ENCODE results near the gene WNT1.

WNT1 gene
- total RNA-seq = 0 to 1.1 reads per million in 2 experiments

DNA sequence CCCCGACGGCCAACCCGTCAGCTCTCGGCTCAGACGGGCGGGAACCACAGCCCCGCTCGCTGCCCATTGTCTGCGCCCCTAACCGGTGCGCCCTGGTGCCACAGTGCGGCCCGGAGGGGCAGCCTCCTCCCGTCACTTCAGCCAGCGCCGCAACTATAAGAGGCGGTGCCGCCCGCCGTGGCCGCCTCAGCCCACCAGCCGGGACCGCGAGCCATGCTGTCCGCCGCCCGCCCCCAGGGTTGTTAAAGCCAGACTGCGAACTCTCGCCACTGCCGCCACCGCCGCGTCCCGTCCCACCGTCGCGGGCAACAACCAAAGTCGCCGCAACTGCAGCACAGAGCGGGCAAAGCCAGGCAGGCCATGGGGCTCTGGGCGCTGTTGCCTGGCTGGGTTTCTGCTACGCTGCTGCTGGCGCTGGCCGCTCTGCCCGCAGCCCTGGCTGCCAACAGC is at the start of gene WNT1:
WNT1 (plus strand) TSS at position 32 of the 450 bp plus-strand sequence; CDS start at position 361, 329 bp downstream.
- DNase-seq (ENCODE audit: low read depth) = no peak

DNA sequence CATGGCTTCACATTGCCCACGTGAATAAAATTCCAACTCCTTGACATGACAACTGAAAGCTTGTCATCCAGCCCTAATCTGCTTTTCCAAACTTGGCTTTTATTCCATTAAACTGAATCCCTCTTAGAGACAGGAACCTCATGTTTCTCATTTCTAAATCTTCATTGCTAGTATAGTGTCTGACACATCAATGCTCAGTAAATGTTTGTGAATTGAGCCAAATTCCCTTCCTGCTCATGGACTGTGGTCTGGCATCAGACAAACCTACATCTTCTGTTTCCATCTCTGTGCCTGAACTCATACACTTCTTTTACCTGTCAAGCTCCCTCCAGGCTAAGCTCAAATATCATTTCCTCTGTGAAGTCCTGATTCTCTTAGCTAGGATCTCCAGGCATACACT is 48.6 kb upstream of the WNT1 start:
- no peak for DNase-seq (ENCODE audit: low read depth)

DNA sequence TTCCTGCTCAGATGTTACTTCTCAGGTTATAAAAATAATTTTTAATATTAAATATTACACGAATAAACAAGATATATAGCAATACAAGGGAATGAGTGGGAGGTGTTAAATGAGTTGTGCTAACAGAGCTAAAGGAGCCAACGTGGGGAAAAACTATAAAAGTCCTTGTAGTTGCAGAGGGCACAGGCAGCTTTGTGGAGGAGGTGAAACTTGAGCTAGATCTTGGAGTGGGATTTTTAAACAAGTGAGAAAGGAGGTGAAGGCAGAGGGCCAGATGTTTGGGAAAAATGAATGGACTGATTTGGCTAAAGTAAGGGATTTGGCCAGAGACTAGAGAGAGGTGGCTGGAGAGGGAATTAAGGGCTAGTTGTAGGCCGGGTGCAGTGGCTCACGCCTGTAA is 47.6 kb upstream of the WNT1 start:
- no peak for DNase-seq (ENCODE audit: low read depth)

DNA sequence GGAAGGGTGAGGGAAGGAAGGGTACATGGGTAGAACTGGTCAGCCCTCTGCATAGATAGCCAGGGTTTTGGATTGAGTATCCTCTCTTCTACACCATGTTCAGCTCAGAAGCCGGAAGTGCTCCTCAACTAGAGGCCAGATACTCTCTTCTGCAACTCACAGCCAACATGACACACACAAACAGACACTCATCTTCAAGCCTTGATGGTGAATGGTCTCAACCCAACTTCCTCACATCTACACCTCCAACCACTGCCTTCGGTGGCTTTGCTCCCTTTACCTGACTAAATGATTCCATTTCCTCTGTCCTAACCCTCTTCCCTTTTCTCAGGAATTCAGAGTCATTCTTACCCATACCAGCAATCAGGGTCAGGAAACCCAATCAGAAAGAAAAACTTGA is 45.2 kb upstream of the WNT1 start:
- no peak for DNase-seq (ENCODE audit: low read depth)

DNA sequence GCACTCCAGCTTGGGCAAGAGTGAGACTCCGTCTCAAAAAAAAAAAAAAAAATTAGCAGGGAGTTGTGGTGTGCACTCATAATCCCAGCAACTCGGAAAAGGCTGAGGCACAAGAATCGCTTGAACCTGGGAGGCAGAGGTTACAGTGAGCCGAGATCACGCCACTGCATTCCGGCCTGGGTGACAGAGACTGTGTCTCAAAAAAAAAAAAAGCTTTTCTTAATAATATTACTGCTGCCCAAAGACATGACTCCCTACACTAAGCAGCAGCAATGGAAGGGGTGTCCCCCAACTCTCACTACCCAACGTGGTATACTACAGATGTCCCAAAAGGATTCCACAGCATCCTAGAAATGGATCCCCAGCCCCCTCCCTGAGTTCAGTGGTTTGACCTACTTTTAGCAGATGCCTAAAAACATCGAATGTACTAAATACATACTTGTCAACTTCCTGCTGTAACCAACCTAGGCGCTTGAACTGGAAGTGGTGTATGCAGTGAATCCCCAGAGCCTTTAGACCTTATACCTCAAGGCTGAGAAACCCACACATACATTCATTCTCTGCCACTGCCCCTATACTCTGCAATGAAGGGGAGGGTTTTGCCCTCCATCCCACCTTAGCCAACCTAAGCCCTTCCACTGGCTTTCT is 44.3 kb upstream of the WNT1 start:
- DNase-seq (ENCODE audit: low read depth) = no peak

DNA sequence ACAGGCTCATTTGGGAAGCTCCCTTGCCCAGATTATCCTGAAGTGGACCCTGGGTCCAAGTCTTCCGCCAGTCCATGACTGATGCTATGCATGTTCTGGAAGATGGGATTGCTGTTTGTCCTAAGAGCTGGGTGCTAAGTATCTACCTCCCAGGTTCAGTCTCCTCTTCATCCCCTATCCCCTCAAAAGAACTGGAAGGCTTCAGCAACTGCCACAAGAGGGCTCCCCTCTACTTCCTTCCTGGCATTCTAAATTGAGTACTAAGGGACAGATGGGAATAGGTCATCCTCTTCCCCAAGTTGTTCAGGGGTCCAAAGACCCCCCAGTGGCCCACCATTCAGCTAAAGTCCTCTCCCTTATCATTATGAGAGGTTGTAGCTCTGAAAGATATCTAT is 43.8 kb upstream of the WNT1 start:
- no peak for DNase-seq (ENCODE audit: low read depth)

DNA sequence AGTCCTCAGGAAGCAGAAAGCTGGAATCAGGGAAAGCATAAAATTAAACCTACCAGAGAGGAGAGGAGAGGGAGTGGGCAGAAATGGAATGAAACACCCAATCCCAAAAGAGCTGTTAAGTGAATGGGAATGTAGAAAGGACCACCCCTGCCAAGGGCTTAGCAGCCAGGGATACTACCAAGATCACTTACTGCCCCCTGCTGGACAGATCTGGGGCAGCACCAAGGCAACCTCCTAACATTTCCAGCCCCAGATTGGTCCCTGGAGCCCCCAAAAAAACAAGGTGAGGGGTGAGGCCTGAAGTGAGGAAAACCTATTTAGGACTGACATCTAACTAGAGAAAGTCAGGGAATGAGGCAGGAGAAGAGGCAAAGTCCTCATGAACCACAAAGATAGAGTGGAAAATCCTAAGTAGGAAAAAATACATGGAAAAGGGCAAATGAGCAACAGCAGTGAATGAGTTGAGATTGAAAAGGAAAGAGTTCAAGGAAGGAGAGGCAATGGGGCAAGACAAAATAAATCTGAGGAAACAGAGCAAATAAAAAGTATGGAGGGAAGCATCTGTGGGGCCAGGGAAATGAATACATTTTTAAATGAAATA is 41.6 kb upstream of the WNT1 start:
- peak; percentile 78 for DNase-seq (ENCODE audit: low read depth)

DNA sequence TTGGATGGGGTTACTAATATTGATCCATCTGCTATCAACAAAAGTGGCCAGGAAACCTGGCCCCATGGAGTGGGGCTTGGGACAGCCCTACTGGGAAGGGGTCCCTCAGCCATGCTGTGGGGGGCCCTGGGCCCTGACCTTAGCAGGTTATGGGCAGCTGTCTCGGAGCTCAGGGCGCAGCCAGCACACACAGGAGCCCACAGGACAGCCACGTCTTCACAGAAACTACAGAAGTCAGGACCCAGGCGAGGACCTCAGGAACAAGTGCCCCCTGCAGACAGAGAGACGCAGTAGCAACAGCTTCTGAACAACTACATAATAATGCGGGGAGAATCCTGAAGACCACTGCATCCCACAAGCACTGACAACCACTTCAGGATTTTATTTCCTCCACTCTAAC is 41.0 kb upstream of the WNT1 start:
- DNase-seq (ENCODE audit: low read depth) = no peak

DNA sequence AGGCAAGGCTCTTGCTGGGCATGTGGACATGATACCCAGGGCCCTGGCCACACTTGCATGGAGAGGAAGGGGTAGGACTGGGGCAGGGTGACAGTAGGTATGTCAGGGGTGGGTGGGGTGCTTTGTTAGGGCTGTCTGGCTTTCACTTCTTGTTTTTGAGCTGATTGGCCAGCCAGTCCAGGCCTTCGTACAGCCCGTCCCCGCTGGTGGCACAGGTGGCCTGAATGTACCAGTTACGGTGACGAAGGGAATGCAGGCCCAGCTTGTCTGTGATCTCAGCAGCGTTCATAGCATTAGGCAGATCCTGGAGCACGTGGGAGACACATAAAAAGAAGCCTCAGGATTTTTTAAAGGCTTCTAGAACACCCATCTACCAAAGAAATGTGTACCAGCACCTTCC is 39.3 kb upstream of the WNT1 start:
- no peak for DNase-seq (ENCODE audit: low read depth)

DNA sequence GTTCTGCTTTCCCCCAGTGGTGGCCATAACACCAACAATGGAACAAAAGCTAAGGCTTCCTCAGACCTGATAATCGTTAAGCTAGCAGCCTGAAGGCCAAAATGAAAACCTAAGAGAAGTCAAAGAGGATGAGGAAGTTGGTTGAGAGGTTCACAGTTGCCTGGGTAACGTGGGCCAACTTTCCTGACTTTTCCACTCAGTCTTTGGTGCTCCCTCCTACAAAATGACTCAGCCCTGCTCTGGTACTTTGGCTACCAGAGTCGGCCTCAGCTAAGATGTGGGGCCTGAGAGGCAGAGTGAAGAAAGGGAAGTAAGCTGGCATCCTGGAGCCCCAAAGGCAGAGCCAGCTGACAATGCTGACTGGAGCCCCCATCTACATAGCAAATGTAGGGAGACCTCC is 37.9 kb upstream of the WNT1 start:
- no peak for DNase-seq (ENCODE audit: low read depth)

DNA sequence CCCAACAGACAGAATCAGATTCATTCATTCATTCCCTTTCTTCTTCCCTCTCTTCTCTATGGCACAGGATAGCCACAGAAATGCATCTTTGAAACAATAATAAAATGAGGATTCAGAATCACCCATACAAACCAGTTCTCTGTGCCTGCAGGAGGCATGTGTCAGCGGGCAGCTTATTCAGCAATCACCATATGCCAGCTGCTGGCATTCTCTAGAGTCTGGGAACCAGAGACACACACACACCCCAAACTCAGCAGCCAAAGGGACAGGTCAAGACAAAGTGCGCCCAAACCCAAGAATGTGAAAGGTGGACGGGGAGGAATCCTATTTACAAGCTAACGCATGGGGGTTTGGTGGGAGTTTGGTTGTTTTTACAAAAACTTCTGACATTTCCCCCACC is 34.9 kb upstream of the WNT1 start:
- DNase-seq (ENCODE audit: low read depth) = no peak

DNA sequence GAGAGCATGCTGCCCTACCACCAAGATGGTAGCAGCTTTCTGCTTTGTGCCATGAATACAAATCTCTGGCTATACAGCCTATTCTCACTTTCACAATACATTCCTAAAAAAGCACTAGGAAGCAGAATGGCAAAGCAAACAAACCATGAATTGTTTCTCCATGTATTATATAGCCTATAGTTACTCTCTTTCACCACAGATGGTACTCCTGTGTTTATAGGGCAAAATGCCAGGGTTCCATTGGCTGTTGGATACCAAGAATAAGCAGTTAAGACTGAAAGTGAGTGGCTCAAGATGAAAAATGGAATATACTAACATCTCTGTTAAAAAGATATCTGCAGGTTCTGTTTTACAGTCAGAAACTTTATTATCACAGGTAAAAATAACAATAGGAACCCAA is 31.9 kb upstream of the WNT1 start:
- DNase-seq (ENCODE audit: low read depth) = no peak

DNA sequence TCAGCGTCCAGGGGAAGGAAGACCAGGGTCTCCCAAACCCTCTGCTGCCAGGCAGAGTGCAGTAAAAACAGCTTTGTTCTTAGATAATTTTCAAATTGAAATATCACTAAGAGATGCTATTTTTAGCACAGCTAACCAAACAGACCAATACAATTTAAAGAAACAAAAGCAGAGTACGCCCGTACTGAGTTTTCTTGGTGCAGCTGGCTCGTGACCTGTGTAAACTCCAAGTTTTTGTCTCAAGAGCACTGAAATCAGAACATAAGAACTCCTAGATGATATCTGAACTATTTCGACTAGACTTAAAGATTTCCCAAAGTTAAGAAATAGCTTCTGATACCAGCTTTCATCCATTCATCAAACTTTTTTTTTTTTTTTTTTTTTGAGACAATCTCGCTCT is 31.2 kb upstream of the WNT1 start:
- DNase-seq (ENCODE audit: low read depth) = no peak

DNA sequence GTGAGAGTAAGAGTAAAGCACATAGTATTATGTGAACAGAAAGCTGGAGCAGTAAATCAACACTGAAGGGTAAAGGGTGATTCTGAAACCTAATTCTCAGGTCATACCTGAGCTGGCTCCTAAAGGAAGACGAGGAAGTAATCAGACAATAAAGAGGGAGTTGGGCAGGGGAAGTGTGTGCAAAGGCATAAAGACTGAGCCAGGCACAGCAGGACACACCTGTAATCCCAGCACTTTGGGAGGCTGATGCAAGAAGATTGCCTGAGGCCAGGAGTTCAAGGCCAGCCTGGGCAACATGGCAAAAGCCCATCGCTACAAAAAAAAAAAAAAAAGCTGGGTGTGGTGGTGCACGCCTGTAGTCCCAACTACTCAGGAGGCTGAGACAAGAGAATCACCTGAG is 30.4 kb upstream of the WNT1 start:
- no peak for DNase-seq (ENCODE audit: low read depth)

DNA sequence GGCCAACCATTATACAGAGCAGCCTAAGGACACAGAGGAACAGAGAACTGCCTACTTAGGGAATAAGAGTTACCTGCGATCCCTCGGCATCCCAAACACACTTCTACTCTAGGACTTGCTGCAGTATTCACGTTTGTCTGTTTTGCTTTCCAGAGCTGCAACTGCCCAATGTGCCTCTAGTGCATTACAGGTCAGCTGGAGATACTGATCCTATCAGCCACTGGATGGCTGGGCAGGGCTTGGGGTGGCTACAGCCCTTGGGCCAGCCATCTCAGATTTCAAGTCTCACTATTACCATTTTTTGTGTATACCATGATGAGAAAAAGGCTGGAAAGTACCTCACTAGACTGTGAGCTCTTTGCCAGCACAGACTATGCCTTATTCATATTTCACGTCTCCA is 25.4 kb upstream of the WNT1 start:
- DNase-seq (ENCODE audit: low read depth) = no peak

DNA sequence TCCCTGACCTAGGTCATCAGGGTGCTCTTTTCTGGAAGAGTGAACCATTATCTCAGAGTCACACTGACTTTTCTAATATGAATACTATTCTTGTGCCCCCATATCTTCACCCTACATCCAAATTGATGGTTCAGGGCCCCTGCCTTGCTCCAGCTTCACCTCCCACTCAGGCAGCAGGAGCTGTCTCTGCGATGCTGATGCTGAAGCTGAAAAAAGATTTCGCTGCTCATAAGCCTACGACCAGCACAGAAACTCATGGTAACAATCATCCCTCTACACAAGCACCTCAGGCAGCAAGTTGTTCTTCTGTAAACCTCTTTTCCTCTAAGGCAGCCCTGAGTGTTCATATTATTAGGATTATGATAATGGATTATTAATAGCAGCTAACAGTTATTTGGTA is 24.1 kb upstream of the WNT1 start:
- no peak for DNase-seq (ENCODE audit: low read depth)

DNA sequence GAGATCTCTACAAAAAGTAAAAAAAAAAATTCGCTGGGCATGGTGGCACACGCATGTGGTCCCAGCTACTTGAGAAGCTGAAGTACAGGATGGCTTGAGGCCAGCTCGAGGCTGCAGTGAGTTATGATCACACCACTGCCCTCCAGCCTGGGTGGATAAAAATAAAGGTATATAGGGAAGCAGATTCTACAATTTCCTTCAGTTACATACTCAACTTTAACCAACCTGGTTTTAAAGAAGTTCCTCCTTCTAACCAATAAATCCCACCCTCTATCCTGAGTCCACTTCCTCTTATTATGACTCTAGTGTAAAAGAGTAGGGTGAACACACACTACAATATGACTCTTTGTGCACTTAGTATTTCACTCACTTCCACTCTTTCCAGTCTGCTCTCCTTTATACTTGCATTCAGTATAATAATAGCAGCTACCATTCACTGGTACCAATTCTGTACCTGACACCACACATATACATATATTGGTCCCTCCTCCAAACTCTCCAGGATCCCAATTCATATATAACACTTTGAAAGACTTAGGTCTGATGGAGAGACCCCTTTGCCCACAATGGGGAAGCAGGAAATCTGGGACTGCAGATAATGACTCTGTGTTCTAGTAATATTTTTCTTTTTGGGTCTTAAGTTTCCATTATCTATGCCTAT is 23.2 kb upstream of the WNT1 start:
- no peak for DNase-seq (ENCODE audit: low read depth)

DNA sequence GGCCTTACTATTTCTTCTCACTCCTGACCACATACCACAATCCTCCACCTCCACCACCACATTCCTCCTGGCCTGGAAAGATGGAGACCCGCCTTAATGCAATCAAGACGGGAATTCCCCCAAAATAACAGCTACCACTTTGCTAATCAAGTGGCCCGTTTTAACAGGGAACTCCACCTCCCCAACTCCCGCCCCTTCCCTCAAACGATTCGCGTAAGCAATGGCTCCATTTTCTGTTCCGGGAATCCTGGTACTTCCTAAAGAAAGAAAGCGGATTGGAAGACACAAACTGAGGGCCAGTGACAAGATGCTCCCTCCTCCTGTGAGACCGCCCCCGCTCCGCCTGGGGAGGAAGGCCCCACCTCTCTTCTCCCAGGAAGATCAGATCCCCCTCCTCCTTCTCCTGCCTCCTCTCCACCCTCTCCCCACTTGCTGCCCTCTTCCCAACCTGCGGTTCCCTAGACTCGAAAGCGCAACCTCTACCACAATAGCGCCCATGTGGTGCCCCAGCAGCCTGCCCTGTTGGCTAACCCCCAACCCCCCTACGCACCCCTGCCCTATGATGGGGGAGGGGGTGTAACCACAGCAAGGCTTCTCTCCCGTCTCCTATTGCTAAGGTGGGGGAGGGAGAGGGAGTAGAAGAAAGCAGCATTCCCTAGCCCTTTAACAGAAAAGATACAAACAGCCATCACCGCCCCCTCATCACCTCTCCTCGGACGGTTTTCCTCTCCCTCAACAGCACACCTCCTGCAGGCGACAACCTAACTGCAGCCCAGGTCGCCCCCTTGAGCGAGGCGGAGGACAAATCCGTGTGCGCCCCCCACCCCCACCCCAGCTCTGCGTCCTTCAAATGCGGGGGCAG is 21.6 kb upstream of the WNT1 start:
- no peak for DNase-seq (ENCODE audit: low read depth)

DNA sequence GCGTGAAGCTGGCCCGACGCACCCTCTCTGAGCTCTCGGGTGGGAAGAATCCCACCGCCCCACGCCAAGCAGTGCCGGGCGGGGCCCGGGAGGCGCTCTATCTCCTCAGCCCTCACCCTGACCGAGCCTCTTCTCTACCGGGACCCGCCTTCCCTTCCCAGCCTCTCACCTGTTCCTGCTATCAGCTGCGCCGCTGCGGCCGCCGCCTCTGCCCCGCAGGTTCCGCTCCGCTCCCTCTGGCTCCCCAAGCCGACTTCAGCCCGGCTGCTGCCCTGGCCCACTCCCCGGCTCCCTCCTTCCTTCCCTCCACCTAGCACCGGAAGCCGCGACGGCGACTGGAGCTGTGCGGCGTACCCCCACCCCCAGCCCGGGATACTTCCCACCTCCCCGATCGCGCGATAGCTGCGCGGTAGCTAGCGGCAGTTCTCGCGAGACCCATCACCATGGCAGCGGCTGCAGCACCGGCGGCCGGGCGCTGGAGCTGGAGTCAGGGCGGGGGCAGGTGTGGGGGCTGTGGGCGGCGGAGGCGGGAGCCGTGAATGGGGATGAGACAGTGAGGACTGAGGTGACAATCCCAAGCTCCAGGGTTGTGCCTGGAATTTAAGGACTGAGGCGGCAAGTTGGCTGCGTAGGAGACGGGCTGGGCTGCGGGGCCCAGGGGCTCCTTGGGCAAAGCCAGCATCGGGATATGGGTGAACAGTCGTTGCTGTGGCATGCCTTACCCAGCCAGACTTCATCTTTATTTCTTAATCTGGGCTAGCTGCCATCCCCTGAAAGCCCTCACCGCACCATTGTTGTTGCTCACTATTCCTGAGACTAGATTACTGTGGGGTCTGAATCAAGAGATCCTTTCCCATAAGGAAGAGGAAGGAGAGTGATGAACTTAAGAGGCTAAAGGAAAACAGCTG is 20.7 kb upstream of the WNT1 start, which contains the start of gene ARF3:
ARF3 (minus strand) TSS at position 347 of the 908 bp plus-strand sequence. CDS start 16,392 bp downstream, outside the sequence.
- peak; percentile 94 for DNase-seq (ENCODE audit: low read depth)

DNA sequence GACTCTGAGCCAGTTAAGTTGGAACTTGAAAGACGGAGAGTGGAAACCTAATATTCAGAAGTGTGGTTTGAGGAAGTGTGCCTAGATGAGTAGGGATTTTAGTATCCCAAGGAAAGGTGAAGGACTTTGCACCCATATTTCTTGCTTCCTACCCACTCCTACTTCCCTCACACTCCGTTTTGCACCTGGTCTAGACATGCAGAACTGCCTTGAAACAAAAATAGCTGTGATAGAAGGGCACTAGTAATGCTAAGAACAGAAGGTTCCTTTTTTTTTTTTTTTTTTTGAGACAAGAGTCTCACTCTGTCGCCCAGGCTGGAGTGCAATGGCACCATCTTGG is 20.1 kb upstream of the WNT1 start:
- no peak for DNase-seq (ENCODE audit: low read depth)

DNA sequence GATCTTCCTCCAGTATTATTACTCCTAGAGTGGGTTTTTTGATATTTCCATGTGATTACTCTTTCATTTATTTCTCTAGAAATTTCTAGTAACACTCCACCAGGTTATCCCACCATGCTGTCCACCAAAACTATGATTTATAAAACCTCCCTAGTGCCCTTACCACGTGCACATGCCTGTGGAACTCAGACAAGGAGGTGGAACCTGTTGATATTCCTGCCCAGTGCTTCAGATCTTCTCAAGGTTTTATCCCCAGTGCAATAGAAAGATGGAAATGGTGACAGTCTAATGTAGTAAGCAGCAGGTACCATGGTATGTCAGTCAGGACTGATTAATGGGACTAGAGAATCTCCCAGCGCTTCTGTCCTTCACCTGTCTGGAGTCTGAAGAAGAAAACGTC is 17.3 kb upstream of the WNT1 start:
- DNase-seq (ENCODE audit: low read depth) = no peak

All from T follicular helper cell (primary cell).